Kidney (tissue), 14 donors: ENCODE measurements around the gene ZDHHC3. TPM values are rescaled to one million over a fixed set of nuclear protein-coding genes. Genes with fewer than 3 reads are reported as not detected.

ENCODE experiments used
- DNase-seq, 5 donors: peaks; one replicate each; pipeline ENCODE4 v3.0.0-alpha.2; 2013 to 2020
- FAIRE-seq: peaks from 2 replicates; lab custom pipeline; 2012; peaks lifted over from hg19 to GRCh38; lab: Jason Lieb, UNC
- H3K27ac ChIP-seq, 2 donors: one replicate each; pipeline ENCODE4 v1.7.0; 2013; ENCODE audit warnings: low read depth in 2 of 2, low read length in 2 of 2, inconsistent platforms in 1 of 2
- H3K27me3 ChIP-seq: one replicate; pipeline ENCODE4 v1.7.1; 2013; ENCODE audit warnings: low read length, inconsistent platforms; ENCODE audit not compliant: control insufficient read depth, insufficient read depth
- H3K36me3 ChIP-seq, 3 donors: one replicate each; pipeline versions ENCODE4 v1.7.0 to v1.7.1; 2013; ENCODE audit warnings: low read length in 3 of 3, control low read depth in 1 of 3, inconsistent platforms in 1 of 3; ENCODE audit not compliant: insufficient read depth in 3 of 3, control insufficient read depth in 2 of 3
- H3K4me1 ChIP-seq, 3 donors: one replicate each; pipeline versions ENCODE4 v1.7.0 to v1.7.1; 2013; ENCODE audit warnings: low read length in 3 of 3, inconsistent platforms in 1 of 3, low read depth in 1 of 3; ENCODE audit not compliant: control insufficient read depth in 2 of 3, insufficient read depth in 2 of 3
- H3K4me3 ChIP-seq, 3 donors: one replicate each; pipeline versions ENCODE4 v1.7.0 to v1.8.1; 2013; ENCODE audit warnings: low read length in 3 of 3, control low read depth in 1 of 3, inconsistent platforms in 1 of 3
- H3K9ac ChIP-seq, 3 donors: one replicate each; pipeline versions ENCODE4 v1.7.0 to v1.7.1; 2013; ENCODE audit warnings: low read length in 3 of 3, control low read depth in 1 of 3, inconsistent platforms in 1 of 3
- H3K9me3 ChIP-seq, 3 donors: one replicate each; pipeline versions ENCODE4 v1.7.0 to v1.7.1; 2013; ENCODE audit warnings: low read length in 3 of 3, control low read depth in 1 of 3, inconsistent platforms in 1 of 3; ENCODE audit not compliant: control insufficient read depth in 2 of 3, insufficient read depth in 1 of 3
- intact Hi-C: fragments of 100-400 bp; cut with DNase I; formaldehyde crosslinking; loops from one replicate; pipeline ENCODE4 v1.11.1; 2022
- polyA plus RNA-seq: library from polyadenylated mRNA; stranded (reverse); fragments of 350-450 nt; fragmentation: Illumina TruSeq; extraction: RNeasy Lipid Tissue Mini Kit (QIAGEN cat#74804); gene quantifications from one replicate; pipeline ENCODE4 v1.2.3, GENCODE V29; 2014; ENCODE audit warnings: low read depth, low replicate concordance; ENCODE audit not compliant: insufficient read depth
- total RNA-seq: library from RNA; stranded (reverse); fragmentation: NEBNext Ultra II Directional; extraction: Animal tissue kit (Norgen Biotek cat#: 25700); gene quantifications from one replicate; pipeline ENCODE4 v1.2.1, GENCODE V29; 2021
- TF ChIP-seq, protein P1 (sequence below): IDR thresholded peaks from 3 replicates; pipeline ENCODE4 v1.5.1; 2012; ENCODE audit warnings: mild to moderate bottlenecking, moderate library complexity, borderline replicate concordance; ENCODE audit not compliant: insufficient read depth; ENCODE audit errors: extremely low read depth
- donor health status: control.
- donor health status: control.
- donor health status: control.
- donor health status: control.
- donor health status: control.
- donor health status: DM: yes; HTN: yes; CAD: no.
- donor health status: Normal renal cell carcinoma (clear cell type).

Gene ZDHHC3
- total and polyA plus RNA-seq, 2 donors from 2014 or later: 60.2 to 71.5 TPM

GRCh38 chr3:44906997-44907396 lies 69.0 kb downstream of the ZDHHC3 start:
- H3K4me3 ChIP-seq: no peak overlapping the region
- DNase-seq: no peak
- H3K9ac ChIP-seq: no peak overlapping the region
- no peak overlapping the region for H3K27ac ChIP-seq
- intact Hi-C loops: no loop called here
- no peaks in the 10 kb centered on the region for H3K27me3 ChIP-seq
- TF ChIP-seq, protein P1, sequence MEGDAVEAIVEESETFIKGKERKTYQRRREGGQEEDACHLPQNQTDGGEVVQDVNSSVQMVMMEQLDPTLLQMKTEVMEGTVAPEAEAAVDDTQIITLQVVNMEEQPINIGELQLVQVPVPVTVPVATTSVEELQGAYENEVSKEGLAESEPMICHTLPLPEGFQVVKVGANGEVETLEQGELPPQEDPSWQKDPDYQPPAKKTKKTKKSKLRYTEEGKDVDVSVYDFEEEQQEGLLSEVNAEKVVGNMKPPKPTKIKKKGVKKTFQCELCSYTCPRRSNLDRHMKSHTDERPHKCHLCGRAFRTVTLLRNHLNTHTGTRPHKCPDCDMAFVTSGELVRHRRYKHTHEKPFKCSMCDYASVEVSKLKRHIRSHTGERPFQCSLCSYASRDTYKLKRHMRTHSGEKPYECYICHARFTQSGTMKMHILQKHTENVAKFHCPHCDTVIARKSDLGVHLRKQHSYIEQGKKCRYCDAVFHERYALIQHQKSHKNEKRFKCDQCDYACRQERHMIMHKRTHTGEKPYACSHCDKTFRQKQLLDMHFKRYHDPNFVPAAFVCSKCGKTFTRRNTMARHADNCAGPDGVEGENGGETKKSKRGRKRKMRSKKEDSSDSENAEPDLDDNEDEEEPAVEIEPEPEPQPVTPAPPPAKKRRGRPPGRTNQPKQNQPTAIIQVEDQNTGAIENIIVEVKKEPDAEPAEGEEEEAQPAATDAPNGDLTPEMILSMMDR: no peak
- H3K36me3 ChIP-seq: no peaks in the 10 kb centered on the region
- no peaks in the 10 kb centered on the region for H3K9me3 ChIP-seq
- FAIRE-seq: no peak
- H3K4me1 ChIP-seq: no peaks in the 10 kb centered on the region

- H3K27ac ChIP-seq: no peak overlapping the region
- no peak overlapping the region for H3K4me3 ChIP-seq
- FAIRE-seq: no peak
- H3K36me3 ChIP-seq: no peaks in the 10 kb centered on the region
- no peak overlapping the region for H3K9ac ChIP-seq
- TF ChIP-seq, protein P1: no peak
- intact Hi-C loops: no loop called here
- H3K27me3 ChIP-seq: no peaks in the 10 kb centered on the region
- no peaks in the 10 kb centered on the region for H3K9me3 ChIP-seq
- H3K4me1 ChIP-seq: no peaks in the 10 kb centered on the region
- no peak for DNase-seq
Observed at GRCh38 chr3:44905446-44906157, 70.4 kb downstream of the ZDHHC3 start.

DNA sequence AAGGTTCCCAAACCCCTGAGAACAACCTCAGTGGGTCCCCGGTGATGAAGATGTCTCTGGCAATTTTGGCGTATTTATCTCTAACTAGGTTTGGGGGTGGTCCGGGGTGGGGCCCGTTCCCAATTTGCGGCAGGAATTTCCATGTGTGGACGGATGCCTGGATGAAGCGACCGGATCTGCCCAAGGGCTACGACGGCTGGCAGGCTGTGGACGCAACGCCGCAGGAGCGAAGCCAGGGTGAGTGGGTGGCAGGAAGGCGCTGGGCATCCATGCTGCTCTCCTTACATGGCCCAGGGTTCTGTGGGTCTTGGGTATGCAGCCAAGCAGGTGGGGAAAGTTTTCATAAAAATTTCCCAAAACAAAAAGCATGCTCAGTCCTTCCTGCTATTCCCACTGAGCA lies 72.2 kb downstream of the ZDHHC3 start:
- Histone ChIP-seq H3K4me1 (no peaks in the 10 kb centered on the region), H3K9ac (no peak overlapping the region), H3K9me3 (no peaks in the 10 kb centered on the region), H3K27me3 (no peaks in the 10 kb centered on the region), H3K27ac (no peak overlapping the region), H3K36me3 (no peaks in the 10 kb centered on the region), H3K4me3 (no peak overlapping the region)
- FAIRE-seq: no peak
- TF ChIP-seq, protein P1: no peak
- intact Hi-C loops: no loop called here
- DNase-seq: no peak
